KMS-11 (cell line): ENCODE data around the gene ZNF132.

ENCODE experiments used
- H2AFZ ChIP-seq: fragments of 200-600 bp; sonication (generic); 2 replicates; pipeline ENCODE4 v1.6.1; 2016; ENCODE audit warnings: antibody characterized with exemption, mixed run types, low read depth
- H3K27ac ChIP-seq: fragments of 200-600 bp; sonication (generic); 2 replicates; pipeline ENCODE4 v1.6.1; 2016; ENCODE audit warnings: mild to moderate bottlenecking, mixed run types
- H3K27me3 ChIP-seq: fragments of 200-600 bp; sonication (generic); 2 replicates; pipeline ENCODE4 v1.6.1; 2017; ENCODE audit warnings: mild to moderate bottlenecking, low read depth, mixed run types, moderate library complexity; ENCODE audit not compliant: insufficient read depth
- H3K36me3 ChIP-seq: fragments of 200-600 bp; sonication (generic); 2 replicates; pipeline ENCODE4 v1.6.1; 2017; ENCODE audit warnings: mild to moderate bottlenecking, mixed run types; ENCODE audit not compliant: insufficient read depth
- H3K4me1 ChIP-seq: fragments of 200-600 bp; sonication (generic); 2 replicates; pipeline ENCODE4 v1.6.1; 2016; ENCODE audit warnings: mild to moderate bottlenecking, low read depth, mixed run types; ENCODE audit not compliant: poor library complexity, severe bottlenecking
- H3K4me2 ChIP-seq: fragments of 200-600 bp; sonication (generic); 2 replicates; pipeline ENCODE4 v1.7.0; 2016; ENCODE audit warnings: mild to moderate bottlenecking, mixed run types
- H3K4me3 ChIP-seq: fragments of 200-600 bp; sonication (generic); IDR thresholded peaks from 2 replicates; pipeline ENCODE4 v1.6.1; 2017; ENCODE audit warnings: low read depth, low read length, mixed read lengths; ENCODE audit not compliant: insufficient read depth
- H3K79me2 ChIP-seq: fragments of 200-600 bp; sonication (generic); 2 replicates; pipeline ENCODE4 v1.6.1; 2016; ENCODE audit warnings: low read depth, mixed run types; ENCODE audit not compliant: insufficient read depth
- H3K9ac ChIP-seq: fragments of 200-600 bp; sonication (generic); 2 replicates; pipeline ENCODE4 v1.6.1; 2016; ENCODE audit warnings: mild to moderate bottlenecking, mixed run types
- H4K20me1 ChIP-seq: fragments of 200-600 bp; sonication (generic); 2 replicates; pipeline ENCODE4 v1.6.1; 2016; ENCODE audit warnings: mild to moderate bottlenecking, mixed run types; ENCODE audit not compliant: insufficient read depth
- CTCF ChIP-seq: fragments of 200-600 bp; sonication (generic); conservative IDR thresholded peaks from 2 replicates; pipeline ENCODE4 v1.6.1; 2017; ENCODE audit warnings: low read depth, mild to moderate bottlenecking, antibody characterized with exemption, low read length, moderate library complexity, mixed read lengths

ZNF132 gene

GRCh38 chr19:58480481-58480830 lies 40.5 kb upstream of the ZNF132 start:
- Histone ChIP-seq H2AFZ (no peak overlapping the region), H3K27me3 (no peaks in the 10 kb centered on the region), H3K27ac (no peak overlapping the region), H3K4me3 (no peak overlapping the region), H3K4me2 (no peak overlapping the region), H3K36me3 (no peaks in the 10 kb centered on the region), H3K9ac (no peak overlapping the region), H3K79me2 (no peaks in the 10 kb centered on the region), H3K4me1 (peaks cover 4% of the 10 kb centered on the region), H4K20me1 (no peaks in the 10 kb centered on the region)
- no peak for TF ChIP-seq CTCF

DNA sequence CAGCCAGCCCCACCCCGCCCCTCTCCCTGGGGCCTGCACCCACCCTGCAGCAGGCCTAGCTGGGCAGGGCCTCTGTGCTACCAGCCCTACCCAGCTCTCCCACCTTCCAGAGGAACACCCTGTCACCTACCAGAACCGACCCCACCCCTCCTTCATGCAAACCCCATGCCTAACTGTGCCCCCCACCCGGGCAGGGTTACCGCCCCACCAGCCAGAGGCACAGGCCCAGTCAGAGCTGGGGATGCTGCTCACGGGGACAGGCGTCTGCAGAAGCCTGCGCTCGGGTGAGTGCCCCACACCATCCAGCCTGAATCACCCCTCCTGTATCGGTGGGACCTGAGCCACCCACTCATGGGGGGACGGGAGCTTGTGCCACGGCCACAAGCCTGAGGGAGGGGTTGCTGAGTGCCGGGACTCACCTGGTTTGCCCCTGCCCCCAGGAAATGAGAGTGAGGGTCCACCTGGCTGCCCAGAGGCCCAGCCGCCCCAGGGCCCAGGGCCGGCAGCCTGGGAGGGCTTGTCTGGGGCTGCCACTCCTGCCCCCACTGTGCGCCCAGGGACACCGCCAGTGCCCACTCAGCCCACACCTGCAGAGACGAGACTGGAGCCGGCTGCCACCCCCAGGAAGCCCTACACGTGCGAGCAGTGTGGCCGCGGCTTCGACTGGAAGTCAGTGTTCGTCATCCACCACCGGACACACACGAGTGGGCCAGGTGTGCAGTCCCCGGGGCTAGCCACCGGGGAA lies 40.0 kb upstream of the ZNF132 start:
- H3K27me3 ChIP-seq = no peaks in the 10 kb centered on the region
- no peak overlapping the region for H2AFZ ChIP-seq
- no peak overlapping the region for H3K4me2 ChIP-seq
- no peaks in the 10 kb centered on the region for H3K79me2 ChIP-seq
- TF ChIP-seq CTCF = no peak
- H3K36me3 ChIP-seq = no peaks in the 10 kb centered on the region
- H3K4me3 ChIP-seq = no peak overlapping the region
- H3K27ac ChIP-seq = no peak overlapping the region
- H3K4me1 ChIP-seq = peaks cover 7% of the 10 kb centered on the region
- no peak overlapping the region for H3K9ac ChIP-seq
- H4K20me1 ChIP-seq = no peaks in the 10 kb centered on the region

DNA sequence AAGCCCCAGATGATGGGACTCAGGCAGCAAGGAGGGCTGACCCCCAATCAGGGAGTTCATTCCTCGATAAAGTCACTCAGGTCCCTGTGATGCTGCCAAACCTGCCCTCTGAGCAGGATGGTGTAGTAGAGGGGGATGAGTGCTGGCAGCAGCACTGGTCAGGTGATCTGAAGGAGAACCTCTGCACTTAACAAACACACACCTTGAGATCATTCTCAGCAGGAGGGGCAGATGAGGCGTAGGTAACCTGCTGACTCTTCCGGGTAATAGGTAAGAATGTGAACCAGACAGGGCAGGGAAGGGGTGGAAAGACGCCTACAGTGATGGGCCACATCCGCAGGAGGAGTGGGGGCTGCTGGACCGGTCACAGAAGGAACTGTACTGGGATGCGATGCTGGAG lies 39.4 kb upstream of the ZNF132 start:
- Histone ChIP-seq H3K27ac (no peak overlapping the region), H2AFZ (no peak overlapping the region), H3K79me2 (no peaks in the 10 kb centered on the region), H4K20me1 (no peaks in the 10 kb centered on the region), H3K9ac (no peak overlapping the region), H3K4me1 (peaks cover 13% of the 10 kb centered on the region), H3K4me3 (no peak overlapping the region), H3K36me3 (no peaks in the 10 kb centered on the region), H3K27me3 (no peaks in the 10 kb centered on the region), H3K4me2 (no peak overlapping the region)
- TF ChIP-seq CTCF = no peak

DNA sequence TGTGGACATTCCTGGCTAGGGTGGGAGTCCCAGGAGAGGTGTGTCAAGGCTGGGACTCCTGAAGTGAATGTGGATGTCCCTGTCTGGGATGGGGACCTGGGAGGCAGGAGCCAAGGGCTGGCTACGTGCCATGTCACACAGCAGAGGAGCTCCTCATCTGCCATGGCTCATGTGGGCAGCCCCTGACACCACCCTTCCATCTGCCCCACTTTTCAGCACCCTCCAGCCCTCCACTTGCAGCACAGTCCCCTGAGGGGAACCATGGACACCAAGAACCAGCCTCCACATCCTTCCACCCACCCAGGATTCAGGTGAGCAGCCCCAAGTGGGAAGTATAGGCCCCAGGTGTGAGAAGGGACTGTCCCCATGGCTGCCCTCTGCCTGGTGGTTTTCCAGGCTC lies 37.9 kb upstream of the ZNF132 start:
- H3K4me3 ChIP-seq = no peak overlapping the region
- no peaks in the 10 kb centered on the region for H3K36me3 ChIP-seq
- no peak overlapping the region for H3K9ac ChIP-seq
- no peak for TF ChIP-seq CTCF
- H3K27me3 ChIP-seq = no peaks in the 10 kb centered on the region
- H4K20me1 ChIP-seq = no peaks in the 10 kb centered on the region
- no peak overlapping the region for H3K4me2 ChIP-seq
- H3K79me2 ChIP-seq = no peaks in the 10 kb centered on the region
- H3K27ac ChIP-seq = no peak overlapping the region
- no peak overlapping the region for H2AFZ ChIP-seq
- H3K4me1 ChIP-seq = peaks cover 16% of the 10 kb centered on the region
